GM23338 (cell line): ENCODE measurements around the gene CEP250. TPM values are rescaled to one million over a fixed set of nuclear protein-coding genes. Genes with fewer than 3 reads are reported as not detected.
A peak's percentile ranks its signal among the peaks of the same experiment; 100 is the strongest.

Experiments
- ATAC-seq: fragments of 200-7000 bp; cut with Tn5 transposase; 3 replicates; pipeline ENCODE4 v1.9.1; 2020
- DNase-seq: peaks from one replicate; pipeline ENCODE4 v3.0.0-alpha.2; 2015; ENCODE audit warnings: low spot score
- H2AFZ ChIP-seq: fragments of 200-600 bp; sonication (generic); 2 replicates; pipeline ENCODE4 v1.8.0; 2016; ENCODE audit warnings: antibody characterized with exemption, mild to moderate bottlenecking, moderate library complexity
- H3F3A ChIP-seq: fragments of 200-600 bp; sonication (generic); replicated peaks from 2 replicates; pipeline ENCODE4 v1.8.0; 2017; ENCODE audit warnings: antibody characterized with exemption, mixed run types, low read depth
- H3K27ac ChIP-seq: fragments of 200-600 bp; sonication (generic); 2 replicates; pipeline ENCODE4 v1.6.1; 2016; ENCODE audit warnings: low read depth
- H3K27me3 ChIP-seq: fragments of 200-600 bp; sonication (generic); 2 replicates; pipeline ENCODE4 v1.8.0; 2016; ENCODE audit warnings: mild to moderate bottlenecking, mixed run types, moderate library complexity; ENCODE audit not compliant: insufficient read depth
- H3K36me3 ChIP-seq: fragments of 200-600 bp; sonication (generic); 2 replicates; pipeline ENCODE4 v1.8.0; 2016; ENCODE audit warnings: mild to moderate bottlenecking; ENCODE audit not compliant: insufficient read depth
- H3K4me1 ChIP-seq: fragments of 200-600 bp; sonication (generic); 2 replicates; pipeline ENCODE4 v1.8.0; 2016; ENCODE audit warnings: mild to moderate bottlenecking, moderate library complexity; ENCODE audit not compliant: insufficient read depth
- H3K4me2 ChIP-seq: fragments of 200-600 bp; sonication (generic); 2 replicates; pipeline ENCODE4 v1.7.1; 2017; ENCODE audit warnings: mixed run types
- H3K4me3 ChIP-seq: fragments of 200-600 bp; sonication (generic); 2 replicates; pipeline ENCODE4 v1.6.1; 2016; ENCODE audit warnings: mixed run types
- H3K79me2 ChIP-seq: fragments of 200-600 bp; sonication (generic); replicated peaks from 2 replicates; pipeline ENCODE4 v1.8.0; 2017; ENCODE audit warnings: mild to moderate bottlenecking; ENCODE audit not compliant: insufficient read depth
- H3K9me2 ChIP-seq: fragments of 200-600 bp; sonication (generic); 2 replicates; pipeline ENCODE4 v1.8.0; 2017; ENCODE audit not compliant: insufficient read depth
- H4K20me1 ChIP-seq: fragments of 200-600 bp; sonication (generic); replicated peaks from 2 replicates; pipeline ENCODE4 v1.8.0; 2017; ENCODE audit warnings: mild to moderate bottlenecking; ENCODE audit not compliant: insufficient read depth
- H3K27ac Mint-ChIP-seq: 2 replicates; pipeline ENCODE4 v1.8.0; 2020; ENCODE audit warnings: inconsistent platforms, mild to moderate bottlenecking, moderate library complexity, mixed read lengths
- H3K27me3 Mint-ChIP-seq: 3 replicates; pipeline ENCODE4 v1.8.0; 2022; ENCODE audit warnings: low read depth, mild to moderate bottlenecking, moderate library complexity, mixed read lengths, inconsistent platforms; ENCODE audit not compliant: insufficient read depth, poor library complexity
- H3K36me3 Mint-ChIP-seq: 3 replicates; pipeline ENCODE4 v1.8.0; 2021; ENCODE audit warnings: low read depth, mild to moderate bottlenecking, inconsistent platforms, moderate library complexity, mixed read lengths
- H3K4me1 Mint-ChIP-seq: 3 replicates; pipeline ENCODE4 v1.8.0; 2020; ENCODE audit warnings: mild to moderate bottlenecking, inconsistent platforms, mixed read lengths
- H3K4me3 Mint-ChIP-seq: 3 replicates; pipeline ENCODE4 v1.8.0; 2021; ENCODE audit warnings: moderate library complexity, mild to moderate bottlenecking, inconsistent platforms, mixed read lengths
- H3K9me3 Mint-ChIP-seq: 3 replicates; pipeline ENCODE4 v1.8.0; 2020; ENCODE audit warnings: moderate library complexity, mild to moderate bottlenecking, inconsistent platforms, mixed read lengths
- CREB1 ChIP-seq: fragments of 250-450 bp; sonication (Bioruptor Pico); IDR thresholded peaks from 2 replicates; pipeline ENCODE4 v1.5.0; 2020; ENCODE audit warnings: low read depth, mild to moderate bottlenecking, moderate library complexity
- EZH2 ChIP-seq: fragments of 200-600 bp; sonication (generic); IDR thresholded peaks from one replicate; pipeline ENCODE4 v1.8.0; 2017; ENCODE audit warnings: antibody characterized with exemption, mild to moderate bottlenecking, low read depth; ENCODE audit not compliant: unreplicated experiment
- EZH2phosphoT487 ChIP-seq: fragments of 200-600 bp; sonication (generic); IDR thresholded peaks from one replicate; pipeline ENCODE4 v1.8.1; 2018; ENCODE audit warnings: antibody characterized with exemption; ENCODE audit not compliant: unreplicated experiment
- JUNB ChIP-seq: IDR thresholded peaks from one replicate; pipeline ENCODE4 v1.6.1; 2016; ENCODE audit warnings: antibody characterized with exemption; ENCODE audit not compliant: unreplicated experiment
- NANOG ChIP-seq: IDR thresholded peaks from 2 replicates; pipeline ENCODE4 v1.6.1; 2016; ENCODE audit warnings: antibody characterized with exemption, borderline replicate concordance
- POLR2AphosphoS5 ChIP-seq: IDR thresholded peaks from 2 replicates; pipeline ENCODE4 v1.6.1; 2016; ENCODE audit warnings: antibody characterized with exemption, low read depth
- STAT1 ChIP-seq: IDR thresholded peaks from one replicate; pipeline ENCODE4 v1.6.1; 2016; ENCODE audit warnings: antibody characterized with exemption; ENCODE audit not compliant: unreplicated experiment
- ZNF114 ChIP-seq: fragments of 250-450 bp; sonication (Bioruptor Pico); IDR thresholded peaks from 2 replicates; pipeline ENCODE4 v1.5.0; 2020; ENCODE audit warnings: mild to moderate bottlenecking, moderate library complexity
- ZNF331 ChIP-seq: fragments of 250-450 bp; sonication (Bioruptor Pico); IDR thresholded peaks from 2 replicates; pipeline ENCODE4 v1.5.0; 2020; ENCODE audit warnings: low read depth, mild to moderate bottlenecking, moderate library complexity
- polyA plus RNA-seq: library from polyadenylated mRNA; unstranded; fragments of >200 nt; fragmentation: Nextera tagmentation; extraction: Ambion mirVana; gene quantifications from 2 replicates; pipeline ENCODE4 v1.2.1, GENCODE V29; 2016
- total RNA-seq: library from RNA; depleted of rRNA; stranded (reverse); fragments of >200 nt; shearing (Covaris generic); gene quantifications from 2 replicates; pipeline ENCODE4 v1.2.3, GENCODE V29; 2014
- TF ChIP-seq, protein P1 (sequence below): fragments of 250-450 bp; sonication (Bioruptor Pico); IDR thresholded peaks from 2 replicates; pipeline ENCODE4 v1.5.0; 2020; ENCODE audit warnings: mild to moderate bottlenecking, moderate library complexity
- TF ChIP-seq, protein P2 (sequence below), 2 experiments: fragments of 200-600 bp in 1 of 2; sonication (generic) in 1 of 2; conservative IDR thresholded peaks; 2 replicates each; pipeline versions ENCODE4 v1.5.1 to v1.6.1; 2016 to 2017; ENCODE audit warnings: antibody characterized with exemption in 2 of 2, low read depth in 2 of 2, mild to moderate bottlenecking in 2 of 2, moderate library complexity in 1 of 2
- TF ChIP-seq, protein P3 (sequence below): IDR thresholded peaks from one replicate; pipeline ENCODE4 v1.6.1; 2018; ENCODE audit warnings: antibody characterized with exemption; ENCODE audit not compliant: unreplicated experiment
- TF ChIP-seq, protein P4 (sequence below): IDR thresholded peaks from 2 replicates; pipeline ENCODE4 v1.6.1; 2016; ENCODE audit warnings: antibody characterized with exemption

Gene CEP250
- total and polyA plus RNA-seq, 2 experiments from 2014 or later: 28.0 to 29.1 TPM

DNA sequence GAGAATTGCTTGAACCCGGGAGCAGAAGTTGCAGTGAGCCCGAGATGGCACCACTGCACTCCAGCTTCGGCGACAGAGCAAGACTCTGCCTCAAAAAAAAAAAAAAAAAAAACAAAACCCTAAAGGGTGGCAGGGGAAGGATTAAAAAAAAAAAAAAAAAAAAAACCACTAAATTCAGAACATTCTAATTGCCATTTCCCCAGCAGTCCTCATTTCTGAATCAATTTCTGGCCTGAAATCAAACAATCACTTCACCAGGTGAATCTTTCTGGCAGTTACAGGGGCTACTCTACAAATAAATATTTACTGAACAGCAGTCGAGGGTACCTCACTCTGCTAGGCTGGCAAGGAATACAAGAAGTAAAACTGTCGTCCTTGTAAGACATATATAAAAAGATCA lies 44.8 kb upstream of the CEP250 start:
- H2AFZ ChIP-seq: no peak overlapping the region
- ATAC-seq (no peak), DNase-seq (no peak)
- H3F3A ChIP-seq: no peaks in the 10 kb centered on the region; the same call in 1 of the 2 replicates
- H3K4me1 ChIP-seq: peaks cover 5% of the 10 kb centered on the region; the same call in 1 of the 2 replicates
- H3K9me2 ChIP-seq: no peaks in the 10 kb centered on the region
- no peaks in the 10 kb centered on the region for H3K27me3 ChIP-seq
- H3K27ac Mint-ChIP-seq: no peak overlapping the region
- TF ChIP-seq POLR2AphosphoS5: no peak
- TF ChIP-seq ZNF114 (CRISPR knock-in tag): no peak
- TF ChIP-seq, protein P1, sequence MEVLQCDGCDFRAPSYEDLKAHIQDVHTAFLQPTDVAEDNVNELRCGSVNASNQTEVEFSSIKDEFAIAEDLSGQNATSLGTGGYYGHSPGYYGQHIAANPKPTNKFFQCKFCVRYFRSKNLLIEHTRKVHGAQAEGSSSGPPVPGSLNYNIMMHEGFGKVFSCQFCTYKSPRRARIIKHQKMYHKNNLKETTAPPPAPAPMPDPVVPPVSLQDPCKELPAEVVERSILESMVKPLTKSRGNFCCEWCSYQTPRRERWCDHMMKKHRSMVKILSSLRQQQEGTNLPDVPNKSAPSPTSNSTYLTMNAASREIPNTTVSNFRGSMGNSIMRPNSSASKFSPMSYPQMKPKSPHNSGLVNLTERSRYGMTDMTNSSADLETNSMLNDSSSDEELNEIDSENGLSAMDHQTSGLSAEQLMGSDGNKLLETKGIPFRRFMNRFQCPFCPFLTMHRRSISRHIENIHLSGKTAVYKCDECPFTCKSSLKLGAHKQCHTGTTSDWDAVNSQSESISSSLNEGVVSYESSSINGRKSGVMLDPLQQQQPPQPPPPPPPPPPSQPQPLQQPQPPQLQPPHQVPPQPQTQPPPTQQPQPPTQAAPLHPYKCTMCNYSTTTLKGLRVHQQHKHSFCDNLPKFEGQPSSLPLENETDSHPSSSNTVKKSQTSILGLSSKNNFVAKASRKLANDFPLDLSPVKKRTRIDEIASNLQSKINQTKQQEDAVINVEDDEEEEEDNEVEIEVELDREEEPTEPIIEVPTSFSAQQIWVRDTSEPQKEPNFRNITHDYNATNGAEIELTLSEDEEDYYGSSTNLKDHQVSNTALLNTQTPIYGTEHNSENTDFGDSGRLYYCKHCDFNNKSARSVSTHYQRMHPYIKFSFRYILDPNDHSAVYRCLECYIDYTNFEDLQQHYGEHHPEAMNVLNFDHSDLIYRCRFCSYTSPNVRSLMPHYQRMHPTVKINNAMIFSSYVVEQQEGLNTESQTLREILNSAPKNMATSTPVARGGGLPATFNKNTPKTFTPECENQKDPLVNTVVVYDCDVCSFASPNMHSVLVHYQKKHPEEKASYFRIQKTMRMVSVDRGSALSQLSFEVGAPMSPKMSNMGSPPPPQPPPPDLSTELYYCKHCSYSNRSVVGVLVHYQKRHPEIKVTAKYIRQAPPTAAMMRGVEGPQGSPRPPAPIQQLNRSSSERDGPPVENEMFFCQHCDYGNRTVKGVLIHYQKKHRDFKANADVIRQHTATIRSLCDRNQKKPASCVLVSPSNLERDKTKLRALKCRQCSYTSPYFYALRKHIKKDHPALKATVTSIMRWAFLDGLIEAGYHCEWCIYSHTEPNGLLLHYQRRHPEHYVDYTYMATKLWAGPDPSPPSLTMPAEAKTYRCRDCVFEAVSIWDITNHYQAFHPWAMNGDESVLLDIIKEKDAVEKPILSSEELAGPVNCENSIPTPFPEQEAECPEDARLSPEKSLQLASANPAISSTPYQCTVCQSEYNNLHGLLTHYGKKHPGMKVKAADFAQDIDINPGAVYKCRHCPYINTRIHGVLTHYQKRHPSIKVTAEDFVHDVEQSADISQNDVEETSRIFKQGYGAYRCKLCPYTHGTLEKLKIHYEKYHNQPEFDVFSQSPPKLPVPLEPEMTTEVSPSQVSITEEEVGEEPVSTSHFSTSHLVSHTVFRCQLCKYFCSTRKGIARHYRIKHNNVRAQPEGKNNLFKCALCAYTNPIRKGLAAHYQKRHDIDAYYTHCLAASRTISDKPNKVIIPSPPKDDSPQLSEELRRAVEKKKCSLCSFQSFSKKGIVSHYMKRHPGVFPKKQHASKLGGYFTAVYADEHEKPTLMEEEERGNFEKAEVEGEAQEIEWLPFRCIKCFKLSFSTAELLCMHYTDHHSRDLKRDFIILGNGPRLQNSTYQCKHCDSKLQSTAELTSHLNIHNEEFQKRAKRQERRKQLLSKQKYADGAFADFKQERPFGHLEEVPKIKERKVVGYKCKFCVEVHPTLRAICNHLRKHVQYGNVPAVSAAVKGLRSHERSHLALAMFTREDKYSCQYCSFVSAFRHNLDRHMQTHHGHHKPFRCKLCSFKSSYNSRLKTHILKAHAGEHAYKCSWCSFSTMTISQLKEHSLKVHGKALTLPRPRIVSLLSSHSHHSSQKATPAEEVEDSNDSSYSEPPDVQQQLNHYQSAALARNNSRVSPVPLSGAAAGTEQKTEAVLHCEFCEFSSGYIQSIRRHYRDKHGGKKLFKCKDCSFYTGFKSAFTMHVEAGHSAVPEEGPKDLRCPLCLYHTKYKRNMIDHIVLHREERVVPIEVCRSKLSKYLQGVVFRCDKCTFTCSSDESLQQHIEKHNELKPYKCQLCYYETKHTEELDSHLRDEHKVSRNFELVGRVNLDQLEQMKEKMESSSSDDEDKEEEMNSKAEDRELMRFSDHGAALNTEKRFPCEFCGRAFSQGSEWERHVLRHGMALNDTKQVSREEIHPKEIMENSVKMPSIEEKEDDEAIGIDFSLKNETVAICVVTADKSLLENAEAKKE (CRISPR knock-in tag): no peak
- no peak for TF ChIP-seq EZH2
- TF ChIP-seq EZH2phosphoT487: no peak
- TF ChIP-seq, protein P2, sequence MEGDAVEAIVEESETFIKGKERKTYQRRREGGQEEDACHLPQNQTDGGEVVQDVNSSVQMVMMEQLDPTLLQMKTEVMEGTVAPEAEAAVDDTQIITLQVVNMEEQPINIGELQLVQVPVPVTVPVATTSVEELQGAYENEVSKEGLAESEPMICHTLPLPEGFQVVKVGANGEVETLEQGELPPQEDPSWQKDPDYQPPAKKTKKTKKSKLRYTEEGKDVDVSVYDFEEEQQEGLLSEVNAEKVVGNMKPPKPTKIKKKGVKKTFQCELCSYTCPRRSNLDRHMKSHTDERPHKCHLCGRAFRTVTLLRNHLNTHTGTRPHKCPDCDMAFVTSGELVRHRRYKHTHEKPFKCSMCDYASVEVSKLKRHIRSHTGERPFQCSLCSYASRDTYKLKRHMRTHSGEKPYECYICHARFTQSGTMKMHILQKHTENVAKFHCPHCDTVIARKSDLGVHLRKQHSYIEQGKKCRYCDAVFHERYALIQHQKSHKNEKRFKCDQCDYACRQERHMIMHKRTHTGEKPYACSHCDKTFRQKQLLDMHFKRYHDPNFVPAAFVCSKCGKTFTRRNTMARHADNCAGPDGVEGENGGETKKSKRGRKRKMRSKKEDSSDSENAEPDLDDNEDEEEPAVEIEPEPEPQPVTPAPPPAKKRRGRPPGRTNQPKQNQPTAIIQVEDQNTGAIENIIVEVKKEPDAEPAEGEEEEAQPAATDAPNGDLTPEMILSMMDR (conservative IDR thresholded peaks at IDR 0.05; ENCODE audit: low read depth in 2 of 2): no peak
- TF ChIP-seq CREB1: no peak
- TF ChIP-seq, protein P3, sequence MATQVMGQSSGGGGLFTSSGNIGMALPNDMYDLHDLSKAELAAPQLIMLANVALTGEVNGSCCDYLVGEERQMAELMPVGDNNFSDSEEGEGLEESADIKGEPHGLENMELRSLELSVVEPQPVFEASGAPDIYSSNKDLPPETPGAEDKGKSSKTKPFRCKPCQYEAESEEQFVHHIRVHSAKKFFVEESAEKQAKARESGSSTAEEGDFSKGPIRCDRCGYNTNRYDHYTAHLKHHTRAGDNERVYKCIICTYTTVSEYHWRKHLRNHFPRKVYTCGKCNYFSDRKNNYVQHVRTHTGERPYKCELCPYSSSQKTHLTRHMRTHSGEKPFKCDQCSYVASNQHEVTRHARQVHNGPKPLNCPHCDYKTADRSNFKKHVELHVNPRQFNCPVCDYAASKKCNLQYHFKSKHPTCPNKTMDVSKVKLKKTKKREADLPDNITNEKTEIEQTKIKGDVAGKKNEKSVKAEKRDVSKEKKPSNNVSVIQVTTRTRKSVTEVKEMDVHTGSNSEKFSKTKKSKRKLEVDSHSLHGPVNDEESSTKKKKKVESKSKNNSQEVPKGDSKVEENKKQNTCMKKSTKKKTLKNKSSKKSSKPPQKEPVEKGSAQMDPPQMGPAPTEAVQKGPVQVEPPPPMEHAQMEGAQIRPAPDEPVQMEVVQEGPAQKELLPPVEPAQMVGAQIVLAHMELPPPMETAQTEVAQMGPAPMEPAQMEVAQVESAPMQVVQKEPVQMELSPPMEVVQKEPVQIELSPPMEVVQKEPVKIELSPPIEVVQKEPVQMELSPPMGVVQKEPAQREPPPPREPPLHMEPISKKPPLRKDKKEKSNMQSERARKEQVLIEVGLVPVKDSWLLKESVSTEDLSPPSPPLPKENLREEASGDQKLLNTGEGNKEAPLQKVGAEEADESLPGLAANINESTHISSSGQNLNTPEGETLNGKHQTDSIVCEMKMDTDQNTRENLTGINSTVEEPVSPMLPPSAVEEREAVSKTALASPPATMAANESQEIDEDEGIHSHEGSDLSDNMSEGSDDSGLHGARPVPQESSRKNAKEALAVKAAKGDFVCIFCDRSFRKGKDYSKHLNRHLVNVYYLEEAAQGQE: no peak
- TF ChIP-seq ZNF331 (CRISPR knock-in tag): no peak
- TF ChIP-seq STAT1: no peak
- no peak for TF ChIP-seq NANOG
- TF ChIP-seq, protein P4, sequence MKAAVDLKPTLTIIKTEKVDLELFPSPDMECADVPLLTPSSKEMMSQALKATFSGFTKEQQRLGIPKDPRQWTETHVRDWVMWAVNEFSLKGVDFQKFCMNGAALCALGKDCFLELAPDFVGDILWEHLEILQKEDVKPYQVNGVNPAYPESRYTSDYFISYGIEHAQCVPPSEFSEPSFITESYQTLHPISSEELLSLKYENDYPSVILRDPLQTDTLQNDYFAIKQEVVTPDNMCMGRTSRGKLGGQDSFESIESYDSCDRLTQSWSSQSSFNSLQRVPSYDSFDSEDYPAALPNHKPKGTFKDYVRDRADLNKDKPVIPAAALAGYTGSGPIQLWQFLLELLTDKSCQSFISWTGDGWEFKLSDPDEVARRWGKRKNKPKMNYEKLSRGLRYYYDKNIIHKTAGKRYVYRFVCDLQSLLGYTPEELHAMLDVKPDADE: no peak
- TF ChIP-seq JUNB: no peak
- peaks cover 59% of the 10 kb centered on the region for H3K79me2 ChIP-seq
- H3K9me3 Mint-ChIP-seq: no peaks in the 10 kb centered on the region; the same call in 1 of the 3 replicates
- no peak overlapping the region for H3K27ac ChIP-seq
- peak overlapping the region; percentile 94 for H3K4me2 ChIP-seq
- peaks cover 3% of the 10 kb centered on the region; the same call in 2 of the 3 replicates for H3K4me1 Mint-ChIP-seq
- peak overlapping the region; percentile 99 for H3K4me3 Mint-ChIP-seq
- peaks cover 32% of the 10 kb centered on the region for H3K36me3 Mint-ChIP-seq
- peak overlapping the region; percentile 94 for H3K4me3 ChIP-seq
- H4K20me1 ChIP-seq: peaks cover 3% of the 10 kb centered on the region; the same call in 1 of the 2 replicates
- H3K36me3 ChIP-seq: peaks cover 22% of the 10 kb centered on the region
- peaks cover 4% of the 10 kb centered on the region for H3K27me3 Mint-ChIP-seq
